Measurements from ENCODE around the gene SPOCK3. TPM values are rescaled to one million over a fixed set of nuclear protein-coding genes. Genes with fewer than 3 reads are reported as not detected.

The SPOCK3 gene
- total RNA-seq, 1 experiment from 2014 or later: not detected

DNA sequence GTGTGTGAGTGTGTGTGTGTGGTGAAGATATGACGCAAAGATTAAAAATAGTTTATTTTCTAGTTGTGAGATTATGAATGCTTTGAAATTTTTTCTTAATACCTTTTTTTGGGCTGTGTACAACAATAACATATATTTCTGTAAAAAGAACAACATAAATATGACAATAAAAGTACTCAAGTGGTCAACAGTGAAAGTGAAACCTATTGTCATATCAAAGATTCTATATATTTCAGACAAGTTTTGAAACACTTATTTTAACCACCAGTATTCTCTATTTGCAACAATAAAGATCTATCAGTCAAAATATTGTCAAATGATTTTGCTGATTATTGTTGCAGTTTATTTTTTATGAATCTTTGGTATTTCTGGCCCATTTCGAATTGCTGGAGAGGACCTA is 98.0 kb downstream of the SPOCK3 start:
- no peaks in the 10 kb centered on the region for H3K36me3 ChIP-seq (ENCODE audit: insufficient read depth, low read length, poor library complexity, severe bottlenecking)
- no peaks in the 10 kb centered on the region for H3K4me1 ChIP-seq (ENCODE audit: insufficient read depth, low read length, poor library complexity, severe bottlenecking)
- TF ChIP-seq EZH2 (IDR thresholded peaks at IDR 0.05; ENCODE audit: borderline replicate concordance, low read depth, low read length, poor library complexity, severe bottlenecking): no peak
- TF ChIP-seq, protein P1, sequence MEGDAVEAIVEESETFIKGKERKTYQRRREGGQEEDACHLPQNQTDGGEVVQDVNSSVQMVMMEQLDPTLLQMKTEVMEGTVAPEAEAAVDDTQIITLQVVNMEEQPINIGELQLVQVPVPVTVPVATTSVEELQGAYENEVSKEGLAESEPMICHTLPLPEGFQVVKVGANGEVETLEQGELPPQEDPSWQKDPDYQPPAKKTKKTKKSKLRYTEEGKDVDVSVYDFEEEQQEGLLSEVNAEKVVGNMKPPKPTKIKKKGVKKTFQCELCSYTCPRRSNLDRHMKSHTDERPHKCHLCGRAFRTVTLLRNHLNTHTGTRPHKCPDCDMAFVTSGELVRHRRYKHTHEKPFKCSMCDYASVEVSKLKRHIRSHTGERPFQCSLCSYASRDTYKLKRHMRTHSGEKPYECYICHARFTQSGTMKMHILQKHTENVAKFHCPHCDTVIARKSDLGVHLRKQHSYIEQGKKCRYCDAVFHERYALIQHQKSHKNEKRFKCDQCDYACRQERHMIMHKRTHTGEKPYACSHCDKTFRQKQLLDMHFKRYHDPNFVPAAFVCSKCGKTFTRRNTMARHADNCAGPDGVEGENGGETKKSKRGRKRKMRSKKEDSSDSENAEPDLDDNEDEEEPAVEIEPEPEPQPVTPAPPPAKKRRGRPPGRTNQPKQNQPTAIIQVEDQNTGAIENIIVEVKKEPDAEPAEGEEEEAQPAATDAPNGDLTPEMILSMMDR (conservative IDR thresholded peaks at IDR 0.05; ENCODE audit: low read depth, low read length): no peak
- DNase-seq (ENCODE audit: low spot score): no peak
- H3K9me3 ChIP-seq (ENCODE audit: low read depth, low read length, poor library complexity, severe bottlenecking): no peaks in the 10 kb centered on the region
- no peaks in the 10 kb centered on the region for H3K27me3 ChIP-seq (replicated peaks; ENCODE audit: insufficient read depth, low read depth, low read length, poor library complexity)
- no peak overlapping the region for H3K4me3 ChIP-seq (ENCODE audit: low read depth, low read length, poor library complexity, severe bottlenecking)
- BruUV-seq (replicated peaks): no TSS peak
- ChIA-PET CTCF (no interaction called here), POLR2A (ENCODE audit: low non-redundant PET) (no interaction called here)
- intact Hi-C loops (cut with micrococcal nuclease; ENCODE audit: unreplicated experiment): no loop called here
- no peak overlapping the region for H3K27ac ChIP-seq (ENCODE audit: low read depth, low read length, poor library complexity, severe bottlenecking)

DNA sequence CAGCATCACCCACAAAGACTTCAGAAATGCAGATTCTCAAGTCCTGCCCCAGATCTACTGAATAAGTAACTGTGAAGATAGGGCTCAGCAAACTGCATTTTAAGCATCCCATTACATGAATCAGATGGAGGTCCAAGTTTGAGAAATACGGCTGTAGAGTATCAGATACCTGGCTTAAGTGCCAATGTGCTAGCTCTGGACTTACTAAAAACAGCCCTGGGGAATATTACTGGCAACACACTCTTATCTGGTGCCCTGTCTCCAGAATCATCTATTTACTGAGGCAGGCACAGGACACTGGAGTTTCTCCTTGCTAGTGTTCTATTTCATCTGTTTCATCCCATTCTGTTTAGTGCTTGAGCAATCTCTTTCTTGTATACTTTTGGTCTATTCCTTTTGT is 105.1 kb downstream of the SPOCK3 start:
- Histone ChIP-seq H3K4me3 (ENCODE audit: low read depth, low read length, poor library complexity, severe bottlenecking) (no peak overlapping the region), H3K36me3 (ENCODE audit: insufficient read depth, low read length, poor library complexity, severe bottlenecking) (no peaks in the 10 kb centered on the region), H3K4me1 (ENCODE audit: insufficient read depth, low read length, poor library complexity, severe bottlenecking) (no peaks in the 10 kb centered on the region), H3K27me3 (replicated peaks; ENCODE audit: insufficient read depth, low read depth, low read length, poor library complexity) (no peaks in the 10 kb centered on the region), H3K9me3 (ENCODE audit: low read depth, low read length, poor library complexity, severe bottlenecking) (no peaks in the 10 kb centered on the region), H3K27ac (ENCODE audit: low read depth, low read length, poor library complexity, severe bottlenecking) (no peak overlapping the region)
- no peak for DNase-seq (ENCODE audit: low spot score)
- TF ChIP-seq, protein P1 (conservative IDR thresholded peaks at IDR 0.05; ENCODE audit: low read depth, low read length): no peak
- no peak for TF ChIP-seq EZH2 (IDR thresholded peaks at IDR 0.05; ENCODE audit: borderline replicate concordance, low read depth, low read length, poor library complexity, severe bottlenecking)
- ChIA-PET POLR2A (ENCODE audit: low non-redundant PET) (no interaction called here), CTCF (no interaction called here)
- intact Hi-C loops (cut with micrococcal nuclease; ENCODE audit: unreplicated experiment): no loop called here
- no TSS peak for BruUV-seq (replicated peaks)

DNA sequence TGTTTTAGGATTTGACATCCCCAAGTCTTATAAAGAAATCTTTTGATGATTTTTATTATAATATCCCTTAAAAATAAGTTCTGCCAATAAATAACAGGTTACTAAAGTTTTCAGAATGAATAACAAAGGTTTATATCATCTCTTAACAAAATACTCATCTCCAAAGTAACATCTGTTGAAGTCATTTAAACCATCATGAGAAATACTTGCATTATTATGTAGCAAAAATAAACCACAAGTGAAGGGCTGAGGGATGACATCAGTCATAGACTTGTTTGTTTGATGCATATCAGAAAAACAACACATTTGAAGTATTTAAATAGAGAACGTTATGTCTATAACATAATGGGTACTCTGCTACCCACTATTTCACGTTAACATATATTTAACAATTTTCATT is 114.9 kb downstream of the SPOCK3 start:
- no peak for DNase-seq (ENCODE audit: low spot score)
- ChIA-PET POLR2A (ENCODE audit: low non-redundant PET) (no interaction called here), CTCF (no interaction called here)
- BruUV-seq (replicated peaks): no TSS peak
- no peak overlapping the region for H3K27ac ChIP-seq (ENCODE audit: low read depth, low read length, poor library complexity, severe bottlenecking)
- H3K4me1 ChIP-seq (ENCODE audit: insufficient read depth, low read length, poor library complexity, severe bottlenecking): no peaks in the 10 kb centered on the region
- H3K27me3 ChIP-seq (replicated peaks; ENCODE audit: insufficient read depth, low read depth, low read length, poor library complexity): no peaks in the 10 kb centered on the region
- intact Hi-C loops (cut with micrococcal nuclease; ENCODE audit: unreplicated experiment): no loop called here
- H3K4me3 ChIP-seq (ENCODE audit: low read depth, low read length, poor library complexity, severe bottlenecking): no peak overlapping the region
- no peaks in the 10 kb centered on the region for H3K36me3 ChIP-seq (ENCODE audit: insufficient read depth, low read length, poor library complexity, severe bottlenecking)
- no peaks in the 10 kb centered on the region for H3K9me3 ChIP-seq (ENCODE audit: low read depth, low read length, poor library complexity, severe bottlenecking)
- TF ChIP-seq EZH2 (IDR thresholded peaks at IDR 0.05; ENCODE audit: borderline replicate concordance, low read depth, low read length, poor library complexity, severe bottlenecking): no peak
- TF ChIP-seq, protein P1 (conservative IDR thresholded peaks at IDR 0.05; ENCODE audit: low read depth, low read length): no peak
